NCI-H2171 (cell line): ENCODE data around the gene UGT1A8.

Experiments
- DNase-seq: peaks from one replicate; lab custom pipeline; 2025; lab: John Stamatoyannopoulos, UW

Gene UGT1A8

DNA sequence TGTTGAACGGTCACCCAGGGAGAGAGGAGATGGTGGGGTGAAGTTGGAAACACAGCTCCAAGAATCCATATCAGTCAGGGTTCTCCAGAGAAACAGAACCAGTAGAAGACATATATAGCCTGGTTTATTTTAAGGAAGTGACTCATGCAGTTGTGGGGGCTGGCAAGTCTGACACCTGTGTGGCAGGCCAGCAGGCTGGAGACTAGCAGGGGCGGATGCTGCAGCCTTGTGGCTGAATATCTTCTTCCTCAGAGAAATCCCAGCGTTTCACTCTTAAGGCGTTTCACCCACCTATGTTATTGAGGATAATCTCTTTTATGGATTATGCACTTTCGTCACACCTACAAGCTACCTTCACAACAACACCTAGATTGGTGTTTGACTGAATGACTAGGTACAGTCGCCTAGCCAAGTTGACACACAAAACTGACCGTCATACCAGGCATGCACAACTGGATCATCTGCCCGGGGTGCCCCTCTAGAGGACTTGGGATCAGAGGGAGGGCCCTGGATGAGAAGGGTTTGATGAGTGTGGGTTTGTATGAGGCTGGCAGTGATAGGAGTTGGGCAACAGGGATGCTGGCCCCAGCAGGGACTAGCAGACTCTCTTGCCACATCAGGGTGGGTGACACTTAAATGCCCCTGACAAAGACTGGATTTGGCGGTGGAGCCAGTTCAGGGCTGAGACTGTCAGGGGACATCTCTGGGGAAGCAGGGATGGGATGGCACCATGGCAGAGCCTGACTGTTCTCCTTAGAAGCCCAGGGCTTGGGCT is 184.1 kb downstream of the UGT1A8 start:
- DNase-seq: no peak

- no peak for DNase-seq
These were observed 184.8 kb downstream of the UGT1A8 start for GRCh38 chr2:233802132-233802815.

DNA sequence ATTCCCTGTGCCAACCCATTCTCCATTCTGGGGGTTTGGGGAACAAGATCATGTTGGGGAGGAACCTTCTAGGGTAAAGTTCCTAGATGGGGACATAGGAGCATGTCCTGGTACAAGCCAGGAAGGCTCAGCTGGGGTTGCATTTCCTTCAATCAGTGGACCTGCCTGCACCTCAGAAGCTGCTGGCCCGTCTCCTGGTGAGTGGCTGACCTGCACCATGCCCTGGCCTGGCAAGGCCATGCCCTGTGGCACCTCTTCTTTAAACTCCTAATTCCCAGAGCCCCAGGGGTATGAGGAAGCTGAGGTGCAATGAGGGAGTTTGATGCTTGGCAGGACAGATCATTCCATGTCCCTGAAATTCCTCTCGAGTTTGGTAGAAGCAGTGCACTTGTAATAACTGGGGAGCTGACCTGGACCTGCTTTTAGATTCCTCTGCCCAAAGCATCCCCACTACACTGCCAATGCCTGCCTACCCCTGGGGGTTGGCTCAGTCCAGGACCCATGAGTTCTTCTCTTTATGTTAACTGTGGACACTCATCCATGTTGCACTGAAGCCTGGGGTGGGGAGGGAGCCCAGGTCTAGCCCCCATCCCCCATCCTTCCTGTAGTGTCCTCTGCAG is 186.0 kb downstream of the UGT1A8 start:
- DNase-seq: no peak

DNA sequence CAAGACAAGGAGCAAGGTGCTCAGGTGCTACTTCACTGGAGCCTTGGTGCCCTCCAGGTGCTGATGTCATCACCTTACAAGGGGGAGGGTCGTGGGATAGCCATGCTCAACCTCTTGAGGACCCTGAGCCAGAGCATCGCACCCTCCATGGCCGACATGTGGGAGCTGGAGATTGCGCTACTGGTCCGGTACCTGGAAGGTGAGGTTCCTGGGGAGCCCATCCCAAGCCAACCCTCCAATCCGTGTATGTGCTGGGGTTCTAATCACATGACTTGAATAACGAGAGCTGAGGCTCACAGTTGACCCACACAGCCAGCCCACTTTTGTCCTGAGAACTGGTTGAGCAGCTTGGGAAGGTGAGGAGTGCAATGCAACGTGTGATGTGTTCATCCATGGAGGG is 186.6 kb downstream of the UGT1A8 start:
- DNase-seq: no peak

DNA sequence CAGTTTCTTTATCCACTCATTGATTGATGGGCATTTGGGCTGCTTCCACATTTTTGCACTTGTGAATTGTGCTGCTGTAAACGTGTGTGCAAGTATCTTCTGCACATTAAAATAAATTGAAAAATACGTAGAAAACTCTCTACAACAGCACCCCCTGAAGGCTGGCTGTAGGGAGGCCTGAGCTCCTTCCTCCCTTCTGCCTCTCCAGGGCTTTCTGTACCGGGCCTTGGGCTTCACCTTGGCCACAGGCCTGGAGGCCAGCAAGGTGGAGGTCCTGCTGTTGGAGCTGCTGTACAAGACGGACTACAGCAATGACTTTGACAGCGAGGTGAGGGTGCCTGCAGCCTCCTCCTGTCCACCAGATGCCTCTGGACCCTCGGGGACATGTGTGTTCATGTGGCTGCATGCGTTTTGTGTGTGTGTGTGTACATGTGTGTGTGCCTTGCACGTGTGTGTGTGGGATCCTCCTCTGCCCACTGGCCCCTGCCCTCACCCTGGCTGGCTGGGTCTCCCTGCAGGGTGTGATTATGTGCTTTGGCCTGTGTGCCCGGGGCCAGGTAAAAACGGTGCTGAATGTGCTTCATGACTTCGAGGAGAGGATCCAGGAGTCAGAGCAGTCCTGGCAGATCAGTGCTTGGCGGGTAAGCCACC is 189.9 kb downstream of the UGT1A8 start:
- DNase-seq: no peak

DNA sequence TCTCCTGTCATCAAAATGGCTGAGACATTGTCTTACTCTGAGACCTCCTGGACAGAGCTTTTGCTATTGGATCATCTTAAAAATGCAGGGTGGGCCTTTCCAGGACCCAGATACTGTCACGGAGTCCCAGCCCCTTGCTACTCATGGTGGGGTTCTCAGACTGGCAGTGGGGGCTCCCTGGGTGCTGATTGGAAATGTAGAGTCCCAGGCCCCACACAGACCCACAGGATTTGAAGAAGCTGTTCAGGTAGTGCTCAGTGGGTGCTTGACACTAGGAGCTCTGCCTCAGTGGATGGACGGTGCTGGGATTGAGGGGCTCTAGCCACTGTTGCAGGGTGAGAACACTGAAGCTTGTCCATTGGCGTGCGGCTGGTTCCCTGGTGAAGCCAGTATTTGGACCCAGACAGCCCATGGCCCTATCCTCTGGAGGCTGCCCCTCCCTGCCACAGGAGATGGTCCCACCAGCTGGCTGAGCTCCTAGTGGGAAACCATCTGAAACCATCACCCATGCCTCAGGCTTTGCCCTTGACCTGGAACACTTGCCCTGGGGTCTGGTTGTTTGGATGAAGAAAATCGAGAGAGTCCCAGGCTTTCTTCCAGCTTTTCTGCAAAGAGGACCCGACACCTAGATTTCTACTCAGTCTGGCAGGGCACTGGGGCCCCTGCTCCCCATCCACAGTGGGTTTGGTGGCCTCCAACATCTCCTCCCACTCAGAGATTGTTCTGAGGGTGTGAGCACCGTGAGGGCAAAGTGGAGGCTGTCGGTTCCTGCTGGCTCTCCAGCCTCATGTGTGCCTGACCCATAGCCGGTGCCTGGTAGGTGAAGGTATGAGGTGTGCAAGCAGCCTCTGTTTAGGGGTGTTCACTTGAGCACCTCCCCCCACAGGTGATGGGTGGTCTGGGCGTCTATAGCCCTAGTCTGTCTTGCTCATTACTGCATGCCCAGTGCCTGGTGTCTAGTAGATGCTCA is 190.8 kb downstream of the UGT1A8 start:
- DNase-seq: no peak

DNA sequence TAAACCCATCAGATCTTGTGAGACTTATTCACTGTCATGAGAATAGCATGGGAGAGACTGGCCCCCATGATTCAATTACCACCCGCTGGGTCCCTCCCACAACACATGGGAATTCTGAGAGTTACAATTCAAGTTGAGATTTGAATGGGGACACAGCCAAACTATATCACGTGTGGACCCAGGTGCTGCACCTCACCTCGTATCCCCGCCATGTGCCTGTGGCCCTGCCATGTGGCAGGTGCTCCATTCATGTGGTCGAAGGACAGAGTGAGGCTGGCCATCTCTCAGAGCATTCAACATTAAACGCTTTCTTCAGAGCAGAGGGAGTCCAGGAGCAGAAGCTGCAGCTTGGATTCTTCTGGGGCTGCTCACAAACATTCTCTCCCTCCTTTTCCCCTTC is 193.0 kb downstream of the UGT1A8 start:
- DNase-seq: no peak

- DNase-seq: no peak
These were observed 193.7 kb downstream of the UGT1A8 start for GRCh38 chr2:233811087-233811486.

DNA sequence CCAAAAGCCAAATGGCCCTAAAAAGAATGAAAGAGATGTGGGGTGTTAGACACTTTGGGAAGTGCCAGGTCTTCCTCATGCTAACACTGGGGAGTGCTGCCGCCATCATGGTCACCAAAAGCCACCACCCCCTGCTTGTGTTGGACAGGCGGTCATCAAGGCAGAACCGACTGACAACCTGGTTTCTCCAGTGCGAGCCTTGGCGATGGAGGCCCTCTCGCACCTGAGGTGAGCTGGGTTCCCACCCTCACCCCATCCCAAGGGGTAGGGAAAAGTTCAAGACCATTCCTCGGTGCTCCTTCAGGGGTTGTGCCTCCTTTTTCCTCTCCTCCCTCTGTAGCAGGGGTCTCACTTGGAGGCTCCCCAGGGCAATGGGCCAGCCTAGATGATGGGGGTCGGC is 194.3 kb downstream of the UGT1A8 start:
- no peak for DNase-seq

DNA sequence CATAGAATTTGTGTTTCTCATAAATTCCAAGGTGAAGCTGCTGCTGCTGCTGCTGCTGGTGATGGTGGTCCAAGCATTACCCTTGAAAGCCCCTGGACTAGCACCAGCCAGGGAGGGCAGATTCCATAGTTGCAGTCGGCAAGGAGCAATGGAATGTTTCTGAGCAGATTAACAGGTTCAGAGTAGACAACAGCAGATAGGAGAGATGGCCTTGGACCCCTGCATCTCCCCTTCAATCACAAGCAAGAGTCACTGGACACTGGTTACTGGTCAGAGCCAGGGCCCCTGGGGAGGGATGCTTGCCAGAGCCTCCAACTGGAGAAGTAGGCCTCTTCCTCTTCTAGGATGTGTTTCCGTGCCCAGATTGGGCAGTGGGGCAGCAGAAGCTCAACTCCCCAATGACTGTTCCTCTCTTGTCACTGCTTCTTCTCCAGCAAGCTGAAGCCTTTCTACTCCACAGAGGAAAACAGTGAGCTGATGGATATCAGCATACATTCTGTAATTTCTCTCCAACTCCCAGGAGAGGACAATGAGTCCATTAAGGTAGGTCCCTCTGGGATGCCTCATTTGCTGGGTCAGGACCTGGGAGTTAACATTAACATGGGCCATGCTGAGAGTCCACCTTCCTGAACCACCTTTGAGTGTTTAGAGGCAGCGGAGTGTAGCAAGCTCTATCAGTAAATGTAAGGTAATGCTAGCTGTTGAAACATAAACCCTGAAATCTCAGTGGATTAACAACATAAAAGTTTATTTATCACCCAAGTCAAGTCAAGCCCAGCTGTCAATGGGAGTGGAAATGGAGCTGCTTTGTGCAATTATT is 196.0 kb downstream of the UGT1A8 start:
- DNase-seq: no peak

- DNase-seq: no peak
These were observed 196.8 kb downstream of the UGT1A8 start for GRCh38 chr2:233814056-233814835.

GRCh38 chr2:233815861-233816260 is 198.4 kb downstream of the UGT1A8 start:
- no peak for DNase-seq

DNA sequence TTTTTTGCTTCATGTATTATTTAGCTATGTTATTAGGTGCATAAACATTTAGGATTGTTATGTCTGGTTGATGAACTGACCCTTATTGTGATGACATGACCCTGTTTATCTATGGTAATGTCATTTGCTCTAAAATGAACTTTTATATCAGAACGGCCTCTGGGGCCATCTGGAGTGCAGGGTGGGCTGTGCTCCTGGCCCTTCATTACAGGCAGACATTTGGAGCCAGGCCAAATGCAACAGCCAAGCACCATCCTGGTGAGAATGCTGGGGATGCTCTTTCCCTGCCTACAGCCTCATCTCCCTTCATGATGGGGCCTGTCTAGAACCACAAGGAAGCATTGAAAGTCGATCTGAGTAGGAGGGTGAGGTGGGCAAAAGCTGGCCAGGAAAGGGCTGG is 198.9 kb downstream of the UGT1A8 start:
- no peak for DNase-seq

DNA sequence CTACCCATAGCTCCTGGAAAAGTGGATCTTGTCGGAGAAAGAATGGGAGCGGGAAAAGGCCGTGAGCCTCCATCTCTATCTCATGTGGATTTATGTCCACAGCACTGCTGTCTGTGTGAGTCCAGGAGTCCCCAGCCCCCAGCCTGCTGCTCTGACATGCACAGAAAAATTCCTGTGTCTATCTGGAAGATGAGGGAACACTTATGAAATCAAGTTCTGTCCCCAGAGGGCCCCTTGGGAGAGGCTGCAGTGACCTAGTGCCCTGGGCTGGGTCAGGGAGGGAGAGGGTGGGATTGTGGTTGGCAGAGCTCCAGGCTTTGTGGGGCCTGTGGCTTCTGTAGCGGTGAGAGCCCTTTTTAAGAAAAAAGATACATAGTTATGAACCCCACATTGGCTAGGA is 199.3 kb downstream of the UGT1A8 start:
- DNase-seq: no peak

- no peak for DNase-seq
These were observed 200.0 kb downstream of the UGT1A8 start for GRCh38 chr2:233817361-233817911.

GRCh38 chr2:233817995-233818638 is 200.7 kb downstream of the UGT1A8 start:
- no peak for DNase-seq

DNA sequence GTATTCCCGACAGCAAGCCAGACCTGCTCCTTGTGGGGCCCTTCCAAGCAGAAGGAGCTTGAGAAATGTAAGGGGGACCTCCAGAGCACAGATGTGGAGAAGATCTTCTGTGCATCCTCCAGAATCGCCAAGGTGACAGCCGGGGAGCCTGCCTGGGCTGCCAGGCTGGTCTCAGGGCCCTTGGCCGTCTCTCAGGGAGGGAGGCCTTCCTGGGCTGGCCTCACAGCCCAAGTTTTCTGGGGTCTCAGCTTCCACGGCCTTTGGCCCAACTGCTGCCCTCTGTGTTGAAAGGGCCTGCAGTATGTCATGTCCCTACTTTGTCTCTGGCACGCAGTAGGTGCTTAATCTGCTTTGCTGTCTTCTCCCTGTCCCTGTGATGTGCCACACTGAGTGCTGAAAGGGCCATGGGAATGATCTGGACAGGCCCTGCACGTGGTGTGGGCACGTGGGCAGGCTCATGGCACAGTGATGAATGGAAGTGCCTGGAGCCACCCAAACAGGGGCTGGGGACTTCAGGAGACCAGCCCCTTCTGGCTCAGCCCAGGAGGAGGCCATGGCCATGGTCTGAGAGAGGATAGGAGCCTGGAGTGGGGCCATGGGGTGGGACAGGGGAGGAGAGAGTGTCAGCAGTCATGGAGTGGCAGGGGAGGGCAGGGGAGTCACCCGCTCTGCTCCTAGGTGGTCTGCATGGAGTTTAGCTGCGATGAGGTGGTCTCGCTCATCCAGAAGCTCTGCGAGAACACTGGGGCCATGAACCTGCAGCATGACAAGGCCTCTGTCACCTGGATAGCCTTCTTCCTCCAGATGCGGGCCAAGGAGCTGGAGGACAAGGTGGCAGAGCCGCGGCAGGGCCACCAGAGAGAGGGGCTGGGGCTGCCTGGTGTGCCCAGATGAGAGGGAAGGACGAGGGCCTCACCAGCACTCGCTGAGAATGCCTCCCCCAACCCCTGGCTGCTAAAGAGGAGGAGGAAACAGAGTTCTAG is 201.5 kb downstream of the UGT1A8 start:
- DNase-seq: no peak
